Activated CD8-positive, alpha-beta memory T cell treated with anti-CD3 and anti-CD28 coated beads, Interleukin-2, amount 10 ng/mL, durations not matched to agents 7 days and 5 days (primary cell): ENCODE results near the gene PITX2. TPM values are rescaled to one million over a fixed set of nuclear protein-coding genes. Genes with fewer than 3 reads are reported as not detected.
A peak's percentile ranks its signal among the peaks of the same experiment; 100 is the strongest.

Source experiments
- ATAC-seq: fragments of 150-1000 bp; cut with Tn5 transposase; one replicate; pipeline ENCODE4 v1.10.0; 2021; ENCODE audit warnings: moderate library complexity
- CTCF ChIA-PET: fragments of 350-600 bp; sonication (Branson Sonifier 250); formaldehyde crosslinking; loops from one replicate; lab custom pipeline; 2021; ENCODE audit warnings: antibody characterized with exemption; lab: Charles Lee
- DNase-seq: peaks from one replicate; pipeline ENCODE4 v3.0.0-alpha.2; 2020
- H3K27ac Mint-ChIP-seq: one replicate; pipeline ENCODE4 v1.8.0; 2021; ENCODE audit warnings: mild to moderate bottlenecking, mixed read lengths
- H3K27me3 Mint-ChIP-seq: one replicate; pipeline ENCODE4 v1.8.0; 2021; ENCODE audit warnings: mixed read lengths
- H3K36me3 Mint-ChIP-seq: one replicate; pipeline ENCODE4 v1.8.0; 2021; ENCODE audit warnings: mild to moderate bottlenecking, mixed read lengths
- H3K4me1 Mint-ChIP-seq: one replicate; pipeline ENCODE4 v1.8.0; 2021; ENCODE audit warnings: mixed read lengths
- H3K4me3 Mint-ChIP-seq: one replicate; pipeline ENCODE4 v1.8.0; 2021; ENCODE audit warnings: mild to moderate bottlenecking, moderate library complexity, mixed read lengths
- H3K9me3 Mint-ChIP-seq: one replicate; pipeline ENCODE4 v1.8.0; 2022; ENCODE audit warnings: low read depth, mixed read lengths
- total RNA-seq, 2 experiments: library from RNA; stranded (reverse); gene quantifications; one replicate each; pipeline ENCODE4 v1.2.3, GENCODE V29; 2021

Gene PITX2
- total RNA-seq, 2 experiments from 2014 or later = not detected

GRCh38 chr4:110641218-110641617 lies 18.3 kb upstream of the PITX2 start:
- CTCF ChIA-PET = no interaction called here

DNA sequence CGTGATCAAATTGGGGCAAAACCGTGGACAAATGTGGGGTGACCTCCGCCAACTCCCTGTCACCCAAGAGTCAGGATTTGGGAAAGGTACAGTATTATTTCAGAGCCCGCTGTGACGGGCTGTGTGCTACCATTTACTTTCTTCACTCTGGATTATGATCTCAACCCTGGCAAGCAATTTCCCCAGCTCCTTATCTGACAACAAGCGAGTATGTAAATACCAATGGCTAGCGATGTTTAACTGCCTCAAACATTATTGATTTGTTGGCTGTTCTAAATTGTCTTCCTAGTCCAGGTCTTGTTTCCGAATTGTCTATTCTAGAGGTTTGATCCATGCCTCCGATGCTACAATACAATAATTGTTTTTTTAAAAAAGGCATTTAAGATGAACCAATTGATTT lies 17.7 kb upstream of the PITX2 start:
- no peak overlapping the region for H3K4me3 Mint-ChIP-seq
- H3K27ac Mint-ChIP-seq = peak overlapping the region; percentile 15
- H3K9me3 Mint-ChIP-seq = peaks cover 3% of the 10 kb centered on the region
- DNase-seq = no peak
- H3K36me3 Mint-ChIP-seq = peaks cover 6% of the 10 kb centered on the region
- CTCF ChIA-PET = no interaction called here
- no peaks in the 10 kb centered on the region for H3K4me1 Mint-ChIP-seq
- no peak for ATAC-seq
- peaks cover 77% of the 10 kb centered on the region for H3K27me3 Mint-ChIP-seq

More at GRCh38 chr4:110641218-110641617, 18.3 kb upstream of the PITX2 start:
- H3K36me3 Mint-ChIP-seq = peaks cover 6% of the 10 kb centered on the region
- ATAC-seq = no peak
- no peak overlapping the region for H3K4me3 Mint-ChIP-seq
- DNase-seq = no peak
- H3K27me3 Mint-ChIP-seq = peaks cover 79% of the 10 kb centered on the region
- H3K4me1 Mint-ChIP-seq = no peaks in the 10 kb centered on the region
- peaks cover 3% of the 10 kb centered on the region for H3K9me3 Mint-ChIP-seq
- no peak overlapping the region for H3K27ac Mint-ChIP-seq

DNA sequence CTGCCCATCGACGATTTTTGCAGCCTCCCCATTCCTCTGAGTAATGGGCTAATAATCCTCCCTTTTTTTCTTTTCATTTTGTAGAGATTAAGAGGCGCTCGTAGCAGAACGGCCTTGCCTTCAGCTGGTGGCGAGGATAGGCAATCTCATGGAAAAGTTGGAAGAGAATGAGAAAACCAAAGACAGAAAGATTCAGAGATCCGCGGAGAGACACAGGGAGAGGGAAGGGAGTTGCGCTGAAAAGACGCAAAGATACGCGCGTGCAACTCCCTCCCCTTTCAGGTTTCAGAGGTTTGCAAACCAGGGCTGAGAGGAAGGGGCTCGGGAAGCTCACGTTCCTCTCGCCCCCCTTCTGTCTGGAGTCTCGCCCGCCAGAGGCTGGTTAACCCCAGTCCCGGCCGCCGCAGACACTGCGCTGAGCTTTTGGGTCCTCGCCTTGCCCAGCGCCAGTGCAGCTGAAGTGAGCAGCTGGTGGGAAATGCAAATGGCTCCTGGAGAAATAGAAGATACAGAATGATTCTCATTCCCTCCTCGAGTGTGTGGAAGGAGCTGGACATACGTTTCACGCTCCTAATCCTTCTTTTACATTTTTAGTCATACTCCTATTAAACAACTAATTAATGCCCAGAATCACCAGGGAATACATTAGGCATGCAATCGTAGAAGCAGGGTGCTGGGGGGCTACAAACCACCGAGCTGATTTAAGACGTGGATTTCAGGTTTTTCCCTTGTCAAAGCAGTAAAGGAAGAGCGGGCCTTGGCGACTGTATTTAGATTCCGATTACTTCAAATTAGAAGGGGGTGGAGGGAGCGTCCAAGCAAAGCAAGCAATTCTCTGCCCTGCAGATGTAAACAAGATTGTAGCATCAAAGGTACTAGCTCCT lies 16.6 kb upstream of the PITX2 start:
- H3K9me3 Mint-ChIP-seq = peaks cover 3% of the 10 kb centered on the region
- no peaks in the 10 kb centered on the region for H3K4me1 Mint-ChIP-seq
- DNase-seq (no peak), ATAC-seq (no peak)
- CTCF ChIA-PET = no interaction called here
- no peak overlapping the region for H3K4me3 Mint-ChIP-seq
- H3K27me3 Mint-ChIP-seq = peaks cover 79% of the 10 kb centered on the region
- no peak overlapping the region for H3K27ac Mint-ChIP-seq
- peaks cover 6% of the 10 kb centered on the region for H3K36me3 Mint-ChIP-seq

DNA sequence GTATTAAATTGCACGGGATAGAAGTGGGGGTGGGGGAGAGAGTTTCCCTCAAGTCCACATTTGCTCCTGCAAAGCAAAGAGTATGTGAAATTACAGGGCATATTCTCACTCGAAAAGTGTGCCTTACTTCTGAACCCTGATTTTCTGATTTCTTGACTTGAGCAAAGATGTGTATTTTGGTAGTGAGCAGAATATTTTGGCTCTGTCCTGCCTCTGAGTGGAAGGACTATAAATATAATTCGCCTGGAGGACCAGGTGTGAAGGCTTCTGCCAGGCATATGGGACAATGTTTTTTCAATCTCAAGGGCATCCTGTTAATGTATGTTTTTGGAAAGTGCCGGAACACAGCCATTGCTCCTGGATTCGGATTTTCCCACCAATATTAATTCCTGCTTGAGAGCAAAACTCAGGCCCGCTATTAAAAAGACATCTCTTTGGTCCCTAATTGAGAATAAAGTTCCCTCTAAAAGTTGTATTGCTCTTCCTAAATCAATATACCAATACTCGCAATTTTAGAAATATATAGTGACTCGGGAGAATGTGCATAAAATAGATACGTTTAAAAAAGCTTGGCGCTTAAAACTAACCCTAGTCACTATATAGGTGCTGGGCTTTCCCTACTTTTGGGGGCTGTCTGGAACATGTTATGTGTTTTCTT lies 15.3 kb upstream of the PITX2 start:
- no peak for DNase-seq
- Mint-ChIP-seq H3K27me3 (peaks cover 86% of the 10 kb centered on the region), H3K4me3 (no peak overlapping the region), H3K4me1 (no peaks in the 10 kb centered on the region), H3K36me3 (peaks cover 9% of the 10 kb centered on the region), H3K27ac (no peak overlapping the region), H3K9me3 (peaks cover 3% of the 10 kb centered on the region)
- CTCF ChIA-PET = no interaction called here
- no peak for ATAC-seq

GRCh38 chr4:110637408-110638088 lies 14.7 kb upstream of the PITX2 start:
- CTCF ChIA-PET = no interaction called here
- H3K4me3 Mint-ChIP-seq = no peak overlapping the region
- peaks cover 91% of the 10 kb centered on the region for H3K27me3 Mint-ChIP-seq

DNA sequence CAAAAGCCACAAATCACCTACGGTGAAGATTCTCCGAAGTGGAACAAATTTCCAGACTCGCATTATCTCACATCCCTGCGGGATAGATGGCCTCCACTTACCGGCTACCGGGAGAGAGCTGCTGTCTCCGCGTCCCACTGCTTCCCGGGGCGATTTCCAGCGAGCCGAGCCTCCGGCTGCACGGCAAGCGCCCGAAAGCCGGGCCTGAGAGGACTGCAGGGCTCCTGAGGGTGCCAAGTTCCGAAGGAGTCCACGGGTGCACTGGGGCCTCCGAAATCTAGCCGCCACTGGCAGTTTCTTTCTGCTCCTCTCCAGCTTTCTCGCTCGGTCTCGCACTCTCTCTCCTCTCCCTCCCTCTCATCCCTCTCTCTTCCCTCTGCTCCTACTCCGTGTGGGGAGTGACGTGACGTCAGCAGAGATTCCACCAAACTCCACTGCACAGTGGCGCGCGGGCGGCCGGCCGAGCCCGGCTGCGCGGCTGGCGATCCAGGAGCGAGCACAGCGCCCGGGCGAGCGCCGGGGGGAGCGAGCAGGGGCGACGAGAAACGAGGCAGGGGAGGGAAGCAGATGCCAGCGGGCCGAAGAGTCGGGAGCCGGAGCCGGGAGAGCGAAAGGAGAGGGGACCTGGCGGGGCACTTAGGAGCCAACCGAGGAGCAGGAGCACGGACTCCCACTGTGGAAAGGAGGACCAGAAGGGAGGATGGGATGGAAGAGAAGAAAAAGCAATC lies 14.0 kb upstream of the PITX2 start:
- H3K36me3 Mint-ChIP-seq = peaks cover 13% of the 10 kb centered on the region
- H3K4me1 Mint-ChIP-seq = peaks cover 4% of the 10 kb centered on the region
- peaks cover 91% of the 10 kb centered on the region for H3K27me3 Mint-ChIP-seq
- H3K9me3 Mint-ChIP-seq = peaks cover 3% of the 10 kb centered on the region
- H3K27ac Mint-ChIP-seq = no peak overlapping the region
- DNase-seq (no peak), ATAC-seq (no peak)
- H3K4me3 Mint-ChIP-seq = no peak overlapping the region
- CTCF ChIA-PET = no interaction called here

More at GRCh38 chr4:110637408-110638088, 14.7 kb upstream of the PITX2 start:
- H3K9me3 Mint-ChIP-seq = peaks cover 3% of the 10 kb centered on the region
- H3K27ac Mint-ChIP-seq = no peak overlapping the region
- H3K36me3 Mint-ChIP-seq = peaks cover 12% of the 10 kb centered on the region
- no peaks in the 10 kb centered on the region for H3K4me1 Mint-ChIP-seq
- no peak for ATAC-seq
- no peak for DNase-seq

GRCh38 chr4:110636171-110636679 lies 13.3 kb upstream of the PITX2 start:
- Mint-ChIP-seq H3K9me3 (peaks cover 3% of the 10 kb centered on the region), H3K4me1 (peaks cover 8% of the 10 kb centered on the region), H3K4me3 (no peak overlapping the region), H3K27me3 (peaks cover 91% of the 10 kb centered on the region), H3K27ac (no peak overlapping the region), H3K36me3 (peaks cover 14% of the 10 kb centered on the region)
- ATAC-seq (no peak), DNase-seq (no peak)
- CTCF ChIA-PET = no interaction called here

DNA sequence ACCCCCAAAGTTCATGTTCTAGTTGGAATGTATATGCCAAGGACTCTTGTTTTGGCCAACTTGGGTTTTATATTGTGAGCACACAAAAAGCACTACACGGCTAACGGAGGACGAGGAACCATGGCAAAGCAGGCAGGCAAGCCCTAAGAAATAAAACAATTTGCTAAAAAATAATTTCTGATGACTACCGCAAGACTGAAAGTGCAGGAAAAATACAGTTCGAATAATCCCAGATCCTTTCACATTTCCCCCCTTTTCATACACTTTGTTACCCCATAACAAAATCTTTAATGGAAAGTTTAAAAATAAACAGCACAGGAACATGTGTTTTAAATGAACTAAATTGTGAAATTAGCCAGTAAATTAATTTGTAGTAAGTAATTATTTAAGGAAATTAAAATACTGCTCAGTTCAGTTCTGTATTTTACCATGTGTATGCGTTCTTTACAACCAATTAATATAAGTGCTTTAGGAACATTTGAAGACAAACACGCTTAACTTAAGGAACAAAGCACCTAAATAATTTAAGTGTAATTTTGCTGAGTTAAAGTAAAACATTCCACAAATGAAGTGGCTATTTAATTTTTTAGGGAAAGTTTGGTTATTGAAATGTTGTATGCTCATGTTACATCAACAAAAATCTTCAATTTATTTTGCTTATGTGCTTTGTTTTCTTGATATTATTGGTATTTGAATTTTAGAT lies 12.4 kb upstream of the PITX2 start:
- peaks cover 14% of the 10 kb centered on the region for H3K36me3 Mint-ChIP-seq
- H3K9me3 Mint-ChIP-seq = peaks cover 3% of the 10 kb centered on the region
- H3K4me3 Mint-ChIP-seq = no peak overlapping the region
- H3K4me1 Mint-ChIP-seq = peaks cover 8% of the 10 kb centered on the region
- ATAC-seq (no peak), DNase-seq (no peak)
- H3K27ac Mint-ChIP-seq = no peak overlapping the region
- CTCF ChIA-PET = no interaction called here
- peaks cover 91% of the 10 kb centered on the region for H3K27me3 Mint-ChIP-seq

DNA sequence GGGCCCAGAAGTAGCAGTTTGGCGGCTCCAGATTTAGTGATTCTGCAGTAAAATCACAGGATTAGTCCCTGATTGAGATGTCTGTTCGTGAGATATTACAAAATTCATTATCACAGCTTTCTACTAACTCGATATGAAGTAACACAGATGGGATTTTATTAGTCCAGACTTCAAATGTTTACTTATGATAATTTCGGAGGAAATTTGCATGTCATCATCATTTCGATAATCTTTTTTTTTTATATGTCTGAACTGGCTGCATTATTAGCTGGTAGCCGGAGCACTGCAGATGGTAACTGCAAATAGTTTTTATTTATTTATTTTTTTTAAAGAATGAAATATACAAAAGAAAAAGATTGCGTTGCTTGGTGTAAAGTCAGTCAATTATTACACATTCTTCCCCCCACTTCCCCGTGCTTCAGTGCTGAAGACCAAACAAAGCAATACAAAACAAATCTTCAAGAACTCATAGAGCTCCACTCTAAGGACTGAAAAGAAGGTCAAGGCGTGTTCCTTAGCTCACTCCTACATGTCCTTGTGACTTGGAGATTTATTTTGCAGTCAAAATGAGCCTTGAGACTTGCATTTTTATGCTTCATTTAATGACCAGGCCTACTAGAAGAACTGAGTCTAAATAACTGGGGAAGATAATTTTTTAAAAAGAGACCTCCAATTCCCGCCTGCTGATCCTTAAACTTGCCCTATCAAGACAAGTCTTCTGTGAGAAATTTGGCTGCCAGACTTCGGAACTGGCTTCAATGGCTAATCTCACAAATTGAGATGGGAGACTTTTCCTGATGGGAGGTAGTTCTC lies 11.7 kb upstream of the PITX2 start:
- no peak for DNase-seq
- Mint-ChIP-seq H3K9me3 (peaks cover 3% of the 10 kb centered on the region), H3K27me3 (peaks cover 91% of the 10 kb centered on the region), H3K4me1 (peaks cover 8% of the 10 kb centered on the region), H3K27ac (no peak overlapping the region), H3K36me3 (peaks cover 15% of the 10 kb centered on the region), H3K4me3 (no peak overlapping the region)
- no peak for ATAC-seq
- CTCF ChIA-PET = no interaction called here

GRCh38 chr4:110633358-110634341 lies 10.8 kb upstream of the PITX2 start:
- H3K4me1 Mint-ChIP-seq = peaks cover 8% of the 10 kb centered on the region
- peaks cover 91% of the 10 kb centered on the region for H3K27me3 Mint-ChIP-seq
- H3K9me3 Mint-ChIP-seq = peaks cover 3% of the 10 kb centered on the region
- CTCF ChIA-PET = no interaction called here
- H3K27ac Mint-ChIP-seq = peak overlapping the region; percentile 35
- ATAC-seq = no peak
- DNase-seq = no peak
- H3K4me3 Mint-ChIP-seq = no peak overlapping the region
- peaks cover 16% of the 10 kb centered on the region for H3K36me3 Mint-ChIP-seq
